ENCODE results near the gene CSRNP3.

GRCh38 chr2:165573534-165574461 lies 104.3 kb downstream of the CSRNP3 start:
- TF ChIP-seq ZNF274 (IDR thresholded peaks at IDR 0.05; ENCODE audit: low read depth, low read length) (no peak), SUZ12 (IDR thresholded peaks at IDR 0.05; ENCODE audit: extremely low read depth, insufficient read depth, insufficient read length) (no peak)

All from NT2/D1 (cell line).